ENCODE measurements around the gene CASQ1.

Gene CASQ1

DNA sequence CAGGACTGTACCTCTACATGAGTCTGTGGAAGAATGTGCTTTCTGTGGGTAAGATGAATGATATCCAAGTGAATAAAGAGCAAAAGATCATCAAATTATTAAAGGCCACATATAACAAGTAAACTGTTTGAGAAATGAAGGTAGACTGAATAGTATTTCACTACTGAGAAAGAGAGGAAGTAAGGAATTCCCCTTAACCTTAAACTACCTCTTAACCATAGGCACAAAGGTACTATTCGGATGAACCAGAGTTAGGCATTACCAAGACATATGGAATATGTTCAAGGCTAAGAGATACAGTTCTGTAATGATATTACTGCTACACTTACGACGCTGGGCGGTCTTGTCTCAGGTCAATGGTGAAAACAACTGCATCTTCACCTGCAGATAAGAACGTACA is 46.4 kb downstream of the CASQ1 start:
- no peak for TF ChIP-seq CEBPB (IDR thresholded peaks at IDR 0.05)
- no peak for TF ChIP-seq TEAD4 (IDR thresholded peaks at IDR 0.05)
- no peak for TF ChIP-seq NFIC (IDR thresholded peaks at IDR 0.05)
- TF ChIP-seq REST (IDR thresholded peaks at IDR 0.05; ENCODE audit: low read depth), result no peak

DNA sequence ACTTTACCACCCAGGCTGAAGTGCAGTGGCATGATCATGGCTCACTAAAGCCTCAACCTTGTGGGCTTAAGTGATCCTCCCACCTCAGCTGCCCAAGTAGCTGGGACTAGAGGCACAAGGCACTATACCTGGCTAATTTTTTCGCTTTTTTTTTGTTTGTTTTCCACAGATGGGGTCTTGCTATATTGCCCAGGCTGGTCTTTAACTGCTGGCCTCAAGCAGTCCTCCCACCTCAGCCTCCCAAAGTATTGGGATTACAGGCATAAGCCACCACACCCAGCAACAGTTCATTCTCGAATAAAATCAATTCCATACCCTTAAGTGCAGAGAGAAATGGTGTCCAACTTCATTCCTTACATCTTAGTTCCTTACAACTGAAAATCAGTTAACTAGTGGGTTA is 47.2 kb downstream of the CASQ1 start:
- TF ChIP-seq, protein P1, sequence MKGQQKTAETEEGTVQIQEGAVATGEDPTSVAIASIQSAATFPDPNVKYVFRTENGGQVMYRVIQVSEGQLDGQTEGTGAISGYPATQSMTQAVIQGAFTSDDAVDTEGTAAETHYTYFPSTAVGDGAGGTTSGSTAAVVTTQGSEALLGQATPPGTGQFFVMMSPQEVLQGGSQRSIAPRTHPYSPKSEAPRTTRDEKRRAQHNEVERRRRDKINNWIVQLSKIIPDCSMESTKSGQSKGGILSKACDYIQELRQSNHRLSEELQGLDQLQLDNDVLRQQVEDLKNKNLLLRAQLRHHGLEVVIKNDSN (IDR thresholded peaks at IDR 0.05), result no peak
- no peak for TF ChIP-seq YY1 (IDR thresholded peaks at IDR 0.05; ENCODE audit: low read depth)
- TF ChIP-seq REST (IDR thresholded peaks at IDR 0.05; ENCODE audit: low read depth), result no peak
- TF ChIP-seq, protein P2, sequence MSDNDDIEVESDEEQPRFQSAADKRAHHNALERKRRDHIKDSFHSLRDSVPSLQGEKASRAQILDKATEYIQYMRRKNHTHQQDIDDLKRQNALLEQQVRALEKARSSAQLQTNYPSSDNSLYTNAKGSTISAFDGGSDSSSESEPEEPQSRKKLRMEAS (IDR thresholded peaks at IDR 0.05), result no peak
- TF ChIP-seq TEAD4 (IDR thresholded peaks at IDR 0.05), result no peak
- no peak for TF ChIP-seq TCF12 (IDR thresholded peaks at IDR 0.05; ENCODE audit: low read depth)
- TF ChIP-seq EP300 (IDR thresholded peaks at IDR 0.05; ENCODE audit: borderline replicate concordance), result no peak
- no peak for TF ChIP-seq RAD21 (IDR thresholded peaks at IDR 0.05; ENCODE audit: low read depth)
- no peak for TF ChIP-seq ZBTB7A (IDR thresholded peaks at IDR 0.05; ENCODE audit: low read depth)
- no peak for TF ChIP-seq TAF1 (IDR thresholded peaks at IDR 0.05; ENCODE audit: low read depth)
- TF ChIP-seq CEBPB (IDR thresholded peaks at IDR 0.05), result no peak
- no peak for TF ChIP-seq CREB1 (IDR thresholded peaks at IDR 0.05; ENCODE audit: low read depth)
- no peak for TF ChIP-seq EGR1 (IDR thresholded peaks at IDR 0.05)
- TF ChIP-seq FOXM1 (IDR thresholded peaks at IDR 0.05; ENCODE audit: borderline replicate concordance, low read depth), result no peak
- no peak for TF ChIP-seq NFIC (IDR thresholded peaks at IDR 0.05)

- TF ChIP-seq TEAD4 (IDR thresholded peaks at IDR 0.05) (no peak), TCF12 (IDR thresholded peaks at IDR 0.05; ENCODE audit: low read depth) (no peak), ZBTB7A (IDR thresholded peaks at IDR 0.05; ENCODE audit: low read depth) (no peak), RAD21 (IDR thresholded peaks at IDR 0.05; ENCODE audit: low read depth) (no peak), CREB1 (IDR thresholded peaks at IDR 0.05; ENCODE audit: low read depth) (no peak), YY1 (IDR thresholded peaks at IDR 0.05; ENCODE audit: low read depth) (no peak), TAF1 (IDR thresholded peaks at IDR 0.05; ENCODE audit: low read depth) (no peak), FOXM1 (IDR thresholded peaks at IDR 0.05; ENCODE audit: borderline replicate concordance, low read depth) (no peak), CEBPB (IDR thresholded peaks at IDR 0.05) (no peak), EP300 (IDR thresholded peaks at IDR 0.05; ENCODE audit: borderline replicate concordance) (no peak), REST (IDR thresholded peaks at IDR 0.05; ENCODE audit: low read depth) (no peak)
- TF ChIP-seq, protein P1 (IDR thresholded peaks at IDR 0.05), result no peak
- TF ChIP-seq, protein P2 (IDR thresholded peaks at IDR 0.05), result no peak
Observed at GRCh38 chr1:160238408-160238807, 48.0 kb downstream of the CASQ1 start.

DNA sequence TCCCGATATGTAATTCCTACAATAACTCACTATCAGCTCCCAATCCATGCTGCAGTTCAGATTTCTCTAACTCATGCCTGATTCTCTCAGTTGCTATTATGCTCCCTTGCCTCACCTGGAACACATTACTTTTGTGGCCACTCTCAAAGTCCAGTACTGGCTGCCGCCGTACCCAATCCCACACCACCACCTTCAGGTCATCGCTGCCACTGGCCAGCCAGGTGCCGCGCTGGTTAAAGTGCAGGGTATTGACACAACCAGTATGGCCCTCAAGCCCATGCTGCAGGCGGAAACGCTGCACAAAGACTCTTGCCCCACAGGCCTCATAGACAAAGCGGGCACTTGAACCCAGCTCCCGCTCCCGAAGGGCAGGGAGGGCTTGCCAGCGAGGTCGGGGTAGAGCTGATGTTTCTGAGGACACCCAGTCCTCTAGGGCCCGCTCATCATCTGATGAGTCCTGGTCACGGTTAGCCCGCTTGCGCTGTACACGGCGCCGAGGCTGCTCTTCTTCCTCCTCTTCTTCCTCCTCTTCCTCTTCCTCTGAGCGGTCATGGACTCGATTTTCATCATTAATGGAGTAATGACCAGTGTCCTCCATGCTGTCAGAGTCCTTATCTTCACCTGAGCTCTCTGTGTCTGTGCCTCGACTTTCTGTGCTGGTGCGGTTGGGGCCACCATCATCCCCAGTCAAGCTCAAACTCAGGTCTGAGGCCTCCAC is 49.4 kb downstream of the CASQ1 start:
- TF ChIP-seq YY1 (IDR thresholded peaks at IDR 0.05; ENCODE audit: low read depth) (no peak), RAD21 (IDR thresholded peaks at IDR 0.05; ENCODE audit: low read depth) (peak; percentile 4; the same call in 1 of the 2 replicates)

- no peak for TF ChIP-seq TAF1 (IDR thresholded peaks at IDR 0.05; ENCODE audit: low read depth)
- TF ChIP-seq NFIC (IDR thresholded peaks at IDR 0.05), result no peak
Observed at GRCh38 chr1:160243767-160244166, 53.4 kb downstream of the CASQ1 start.
